Hippocampal formation (tissue), 2 donors: ENCODE measurements around the gene GOLGA6L6.
"Not testable (repeated sequence)": the region's sequence is repeated elsewhere in the genome, so short reads cannot be mapped to it uniquely, and the experiment has no call there.

Experiments used
- DNase-seq, 2 donors: peaks; one replicate each; lab custom pipeline; 2025; lab: John Stamatoyannopoulos, UW

The GOLGA6L6 gene

GRCh38 chr15:20541700-20542099 lies at the start of gene GOLGA6L6:
GOLGA6L6 (minus strand) TSS chr15:20541800; CDS start chr15:20541709, 91 bp downstream.
- not testable (repeated sequence) for DNase-seq

- not testable (repeated sequence) for DNase-seq
These were observed 48.5 kb upstream of the GOLGA6L6 start for GRCh38 chr15:20590069-20590468.

- DNase-seq = not testable (repeated sequence)
These were observed 45.2 kb upstream of the GOLGA6L6 start for GRCh38 chr15:20586821-20587220.

- DNase-seq = not testable (repeated sequence)
These were observed 41.1 kb upstream of the GOLGA6L6 start for GRCh38 chr15:20582726-20583115.

GRCh38 chr15:20582109-20582725 lies 40.6 kb upstream of the GOLGA6L6 start:
- not testable (repeated sequence) for DNase-seq

GRCh38 chr15:20581261-20582108 lies 39.9 kb upstream of the GOLGA6L6 start:
- DNase-seq = not testable (repeated sequence)

GRCh38 chr15:20579662-20580061 lies 38.1 kb upstream of the GOLGA6L6 start:
- not testable (repeated sequence) for DNase-seq

- not testable (repeated sequence) for DNase-seq
These were observed 9.7 kb upstream of the GOLGA6L6 start for GRCh38 chr15:20551289-20551688.

GRCh38 chr15:20505926-20506658 lies 35.5 kb downstream of the GOLGA6L6 start:
- not testable (repeated sequence) for DNase-seq

GRCh38 chr15:20502839-20503238 lies 38.8 kb downstream of the GOLGA6L6 start:
- DNase-seq = not testable (repeated sequence)

GRCh38 chr15:20501512-20502222 lies 39.9 kb downstream of the GOLGA6L6 start:
- DNase-seq = not testable (repeated sequence)

GRCh38 chr15:20497781-20498180 lies 43.8 kb downstream of the GOLGA6L6 start:
- not testable (repeated sequence) for DNase-seq

GRCh38 chr15:20493035-20493434 lies 48.6 kb downstream of the GOLGA6L6 start:
- not testable (repeated sequence) for DNase-seq

- DNase-seq = not testable (repeated sequence)
These were observed 49.0 kb downstream of the GOLGA6L6 start for GRCh38 chr15:20492598-20492997.

GRCh38 chr15:20489320-20489719 lies 52.3 kb downstream of the GOLGA6L6 start:
- DNase-seq = not testable (repeated sequence)
